Erythroblast (primary cell): ENCODE measurements around the gene TBC1D24.

ENCODE experiments used
- DNase-seq, 2 experiments: peaks; one replicate each; lab custom pipeline; 2025; lab: John Stamatoyannopoulos, UW
- GATA1 ChIP-seq: IDR thresholded peaks from 2 replicates; pipeline ENCODE4 v1.6.1; 2011; ENCODE audit warnings: low read depth, mild to moderate bottlenecking, control low read depth, low read length, moderate library complexity
- POLR2A ChIP-seq: IDR thresholded peaks from 2 replicates; pipeline ENCODE4 v1.6.1; 2011; ENCODE audit warnings: mild to moderate bottlenecking, low read length

The TBC1D24 gene

GRCh38 chr16:2520784-2521531, 46.0 kb downstream of the TBC1D24 start:
- DNase-seq = peak; percentile 54 to 68
- no peak for TF ChIP-seq GATA1
- TF ChIP-seq POLR2A = no peak

DNA sequence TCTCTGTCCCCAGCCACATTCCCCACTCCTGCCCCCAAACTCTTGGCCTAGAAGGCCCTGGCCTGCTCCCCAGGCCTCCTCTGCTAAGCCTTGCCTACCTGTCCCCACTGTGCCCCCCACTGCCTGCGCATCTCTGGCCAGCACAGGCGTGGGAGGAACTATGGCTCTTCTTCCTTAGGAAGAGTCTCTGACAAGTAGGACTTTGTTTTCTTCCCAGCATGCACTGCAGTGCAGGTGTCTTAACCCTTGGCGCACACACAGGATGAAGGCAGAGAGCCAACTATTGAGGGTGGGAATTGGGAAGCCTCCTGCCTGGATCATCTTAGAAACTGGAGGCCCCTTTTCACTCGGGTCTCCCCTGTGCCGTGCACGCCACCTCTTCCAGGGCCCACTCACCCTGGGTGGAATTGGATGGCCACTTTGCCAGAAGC, 48.9 kb downstream of the TBC1D24 start:
- no peak for DNase-seq

DNA sequence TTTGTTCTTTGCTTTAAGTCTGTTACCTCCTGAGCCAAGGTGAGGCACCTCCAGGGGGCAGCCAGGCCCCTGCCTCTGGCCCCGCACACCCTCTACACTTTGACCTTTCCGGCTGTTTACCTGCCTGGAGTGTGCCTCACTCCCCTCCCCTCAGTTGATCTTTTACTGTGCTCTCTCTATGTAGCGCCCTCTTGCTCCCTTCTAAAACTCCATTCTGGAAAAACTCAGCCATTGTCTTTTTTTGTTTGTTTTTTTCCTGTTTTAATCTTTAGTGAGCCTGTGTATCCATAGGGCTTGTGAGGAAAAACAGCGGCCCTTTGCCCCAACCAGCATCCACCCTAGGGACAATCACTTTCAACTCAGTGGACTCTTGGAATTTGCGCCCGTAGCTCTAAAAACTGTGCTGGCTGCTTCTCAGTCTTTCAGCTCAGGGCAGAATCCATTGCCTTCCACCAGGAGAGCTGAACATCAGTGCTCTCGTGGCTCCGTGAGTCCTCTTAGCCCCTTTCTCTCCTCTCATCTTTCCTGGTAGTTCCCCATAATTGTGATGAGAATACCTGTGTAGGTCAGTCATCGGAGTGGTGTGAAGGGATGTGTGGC, 49.5 kb downstream of the TBC1D24 start:
- TF ChIP-seq POLR2A = no peak
- TF ChIP-seq GATA1 = no peak
- DNase-seq = no peak

More for the DNA sequence above, 48.9 kb downstream of the TBC1D24 start:
- TF ChIP-seq GATA1 (no peak), POLR2A (no peak)

DNA sequence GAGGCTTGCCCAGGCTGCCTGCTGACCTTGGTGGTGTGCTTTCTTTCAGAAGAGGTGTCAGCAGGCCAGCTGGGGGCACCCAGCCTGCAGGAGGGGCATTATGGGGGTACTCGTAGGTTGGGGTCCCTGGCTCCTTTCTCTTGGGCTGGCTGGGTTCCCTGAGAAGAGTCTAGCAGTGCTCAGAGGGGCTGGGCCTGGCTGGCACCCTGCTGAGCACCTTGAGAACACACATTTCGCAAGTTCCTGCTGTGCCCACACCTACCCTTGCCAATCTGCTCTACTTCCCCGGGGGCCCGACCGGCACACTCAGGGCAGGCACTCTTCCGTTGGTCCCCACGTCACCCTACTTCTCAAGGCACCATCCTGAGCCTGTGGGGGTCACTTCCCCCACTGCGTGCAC, 51.2 kb downstream of the TBC1D24 start:
- TF ChIP-seq POLR2A = no peak
- TF ChIP-seq GATA1 = no peak
- no peak for DNase-seq

- TF ChIP-seq POLR2A (no peak), GATA1 (no peak)
- no peak for DNase-seq
These were observed 52.3 kb downstream of the TBC1D24 start for GRCh38 chr16:2527071-2527783.

DNA sequence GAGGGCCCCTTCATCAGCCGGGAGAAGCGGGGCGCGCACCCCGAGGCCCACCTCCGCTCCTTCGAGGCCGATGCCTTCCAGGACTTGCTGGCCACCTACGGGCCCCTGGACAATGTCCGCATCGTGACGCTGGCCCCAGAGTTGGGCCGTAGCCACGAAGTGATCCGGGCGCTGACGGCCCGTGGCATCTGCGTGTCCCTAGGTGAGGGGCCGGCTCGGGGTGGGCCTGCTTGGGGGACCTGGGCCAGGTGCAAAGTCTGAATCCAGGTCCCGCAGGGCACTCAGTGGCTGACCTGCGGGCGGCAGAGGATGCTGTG, 52.8 kb downstream of the TBC1D24 start:
- TF ChIP-seq GATA1 = no peak
- DNase-seq = no peak

DNA sequence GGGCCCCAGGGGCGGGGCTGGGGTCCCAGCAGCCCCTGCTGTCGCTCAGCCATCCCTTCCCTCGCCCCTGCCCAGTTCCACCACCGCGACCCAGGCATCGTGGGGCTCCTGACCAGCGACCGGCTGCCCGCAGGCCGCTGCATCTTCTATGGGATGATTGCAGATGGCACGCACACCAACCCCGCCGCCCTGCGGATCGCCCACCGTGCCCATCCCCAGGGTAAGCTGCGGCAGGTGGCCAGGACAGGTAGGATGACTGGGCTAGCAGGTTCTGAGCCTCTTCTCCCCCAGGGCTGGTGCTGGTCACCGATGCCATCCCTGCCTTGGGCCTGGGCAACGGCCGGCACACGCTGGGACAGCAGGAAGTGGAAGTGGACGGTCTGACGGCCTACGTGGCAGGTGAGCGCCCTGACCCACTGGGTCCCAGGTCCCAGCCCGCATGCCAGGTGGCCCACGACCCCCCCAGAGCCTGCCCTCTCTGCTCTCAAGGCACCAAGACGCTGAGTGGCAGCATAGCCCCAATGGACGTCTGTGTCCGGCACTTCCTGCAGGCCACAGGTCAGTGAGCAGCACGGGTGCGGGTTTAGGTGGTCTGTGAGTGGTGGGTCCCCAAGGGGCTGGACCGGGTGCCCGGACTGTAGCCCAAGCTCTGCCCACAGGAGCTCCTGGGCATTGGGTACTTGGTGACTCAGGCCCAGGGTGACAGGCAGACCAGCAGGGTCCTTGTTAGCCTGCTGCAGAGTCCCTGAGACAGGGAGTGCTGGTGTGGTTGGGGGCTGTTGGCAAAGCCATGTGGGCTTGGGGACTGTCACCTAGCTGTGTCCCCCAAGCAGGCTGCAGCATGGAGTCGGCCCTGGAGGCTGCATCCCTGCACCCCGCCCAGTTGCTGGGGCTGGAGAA, 53.5 kb downstream of the TBC1D24 start:
- TF ChIP-seq GATA1 (no peak), POLR2A (no peak)
- DNase-seq = no peak

GRCh38 chr16:2529061-2529931, 54.4 kb downstream of the TBC1D24 start:
- peak in 1 of 2 experiments; percentile 30 for DNase-seq
- TF ChIP-seq POLR2A = no peak
- TF ChIP-seq GATA1 = no peak

DNA sequence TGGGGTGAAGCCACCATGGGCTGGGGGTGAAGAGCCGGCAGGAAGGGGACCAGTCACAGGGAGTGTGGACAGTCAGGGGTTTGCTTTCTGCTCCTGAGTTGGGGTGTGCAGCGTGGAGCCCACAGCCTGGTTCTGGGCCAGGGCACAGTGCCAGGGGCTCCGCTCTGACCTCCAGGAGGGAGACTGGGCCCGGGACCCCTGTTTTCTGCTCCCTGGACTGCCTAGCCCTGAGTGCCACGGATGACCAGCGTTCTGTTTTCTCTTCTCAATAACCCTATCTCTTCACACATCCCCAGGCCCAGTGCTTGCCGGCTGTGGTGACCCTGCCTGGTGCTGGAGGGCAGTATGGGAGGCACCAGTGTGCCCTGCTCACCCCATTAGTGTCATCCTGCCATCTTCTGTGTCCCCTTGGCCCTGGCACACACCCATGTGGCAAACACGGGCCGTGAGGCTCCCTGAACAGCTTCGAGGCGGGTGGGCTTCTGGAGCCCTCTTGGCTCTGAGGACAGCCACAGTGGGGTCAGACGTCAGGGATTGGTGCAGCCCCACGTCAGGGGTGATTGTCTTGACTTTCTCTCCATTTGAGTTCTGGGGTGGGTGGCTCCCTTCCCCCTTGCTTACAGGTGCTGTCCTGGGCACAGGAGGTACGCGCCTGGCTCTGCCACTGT, 55.2 kb downstream of the TBC1D24 start:
- TF ChIP-seq GATA1 (no peak), POLR2A (no peak)
- no peak for DNase-seq

DNA sequence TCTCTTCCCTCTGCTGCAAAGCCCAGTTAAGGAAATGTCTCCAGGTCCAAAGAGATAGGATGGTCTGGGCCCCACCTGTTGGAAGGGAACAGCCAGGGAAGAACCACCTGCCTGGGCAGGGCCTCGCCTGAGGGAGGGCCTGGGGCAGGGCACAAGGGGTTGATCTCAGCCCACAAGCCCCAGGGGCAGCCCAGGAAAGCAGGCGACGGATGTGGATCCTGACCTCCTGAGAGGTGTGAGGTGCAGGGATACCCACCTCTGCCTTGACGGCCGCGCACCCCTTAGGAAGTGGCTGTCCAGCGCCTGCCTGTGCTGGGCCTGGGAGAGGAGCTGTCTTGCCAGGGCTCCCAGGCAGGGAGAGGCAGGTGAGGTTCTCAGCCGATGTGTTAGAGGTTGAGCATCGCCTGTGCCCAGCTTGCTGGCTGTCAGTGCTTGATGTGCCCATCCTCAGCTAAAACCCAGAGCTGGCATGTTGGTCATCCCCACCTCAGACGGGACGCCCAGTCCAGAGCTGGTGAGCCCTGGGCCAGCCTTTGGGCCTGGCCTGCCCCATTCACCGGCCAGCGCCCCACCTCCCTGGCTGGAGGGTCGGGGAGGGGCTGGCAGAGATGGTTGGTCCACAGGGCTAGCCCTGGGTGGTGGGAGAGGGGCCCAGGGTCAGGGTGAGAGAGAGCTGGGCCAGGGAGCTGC, 55.8 kb downstream of the TBC1D24 start:
- DNase-seq = no peak

GRCh38 chr16:2531371-2531695, 56.4 kb downstream of the TBC1D24 start, which contains the start of gene CEMP1:
CEMP1 (minus strand) TSS chr16:2531408; CDS start chr16:2531073, 335 bp downstream.
- DNase-seq = no peak
- TF ChIP-seq GATA1 (no peak), POLR2A (no peak)

More for the DNA sequence above, 55.8 kb downstream of the TBC1D24 start:
- TF ChIP-seq GATA1 (no peak), POLR2A (no peak)
